Islet precursor cell (in vitro differentiated cells): ENCODE data around the gene EXTL2.
"Not testable (repeated sequence)": the region's sequence is repeated elsewhere in the genome, so short reads cannot be mapped to it uniquely, and the experiment has no call there.

ENCODE experiments used
- DNase-seq: peaks from one replicate; pipeline ENCODE4 v3.0.0-alpha.2; 2018

Gene EXTL2

DNA sequence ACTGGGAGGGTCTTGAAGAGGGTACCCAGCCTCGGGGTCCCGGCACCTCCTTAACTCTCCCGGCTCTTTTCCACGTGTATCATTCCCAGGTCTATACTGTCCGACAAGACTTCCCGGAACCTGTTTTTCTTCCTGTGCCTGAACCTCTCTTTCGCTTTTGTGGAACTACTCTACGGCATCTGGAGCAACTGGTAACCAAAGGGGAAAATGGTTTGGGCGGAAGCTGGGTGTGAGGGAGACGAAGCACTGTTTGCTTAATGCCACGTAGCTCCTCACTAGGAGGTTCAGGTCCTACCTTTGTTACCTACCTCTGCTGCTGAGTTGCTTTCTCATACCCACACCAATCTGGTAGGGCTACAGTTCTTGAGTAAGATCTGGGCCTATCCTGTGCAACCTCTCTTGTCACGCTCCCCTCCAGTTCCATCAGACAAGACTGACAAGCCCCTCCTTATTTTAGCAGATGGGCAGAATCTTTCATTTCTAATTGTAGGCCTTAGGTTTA lies 1.9 kb upstream of the EXTL2 start:
- DNase-seq = peak; percentile 75

GRCh38 chr1:100895540-100896480 lies 1.2 kb upstream of the EXTL2 start, which contains the start of gene SLC30A7:
Gene SLC30A7 (plus strand): TSS chr1:100896090. CDS start chr1:100896263, 173 bp downstream.
- peak; percentile 98 for DNase-seq

DNA sequence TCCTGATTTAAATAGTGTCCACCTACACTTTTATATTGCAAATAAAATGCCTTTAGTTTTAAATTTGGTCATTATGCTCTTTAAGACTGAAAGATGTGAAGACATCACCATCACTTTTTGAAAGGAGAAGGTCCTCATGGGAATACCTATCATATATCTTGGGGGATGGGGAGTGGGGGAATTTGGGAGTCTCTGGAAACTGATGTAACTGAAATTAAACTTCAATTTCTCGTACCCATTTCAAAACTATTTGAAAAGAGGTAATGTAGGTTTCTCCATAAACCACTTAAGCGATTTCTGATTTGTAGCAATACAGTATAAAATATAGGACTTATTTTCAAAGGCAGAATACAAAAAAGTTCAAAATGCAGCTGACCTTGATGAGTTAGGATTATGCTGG lies 924 bp downstream of the EXTL2 start:
- DNase-seq = no peak

DNA sequence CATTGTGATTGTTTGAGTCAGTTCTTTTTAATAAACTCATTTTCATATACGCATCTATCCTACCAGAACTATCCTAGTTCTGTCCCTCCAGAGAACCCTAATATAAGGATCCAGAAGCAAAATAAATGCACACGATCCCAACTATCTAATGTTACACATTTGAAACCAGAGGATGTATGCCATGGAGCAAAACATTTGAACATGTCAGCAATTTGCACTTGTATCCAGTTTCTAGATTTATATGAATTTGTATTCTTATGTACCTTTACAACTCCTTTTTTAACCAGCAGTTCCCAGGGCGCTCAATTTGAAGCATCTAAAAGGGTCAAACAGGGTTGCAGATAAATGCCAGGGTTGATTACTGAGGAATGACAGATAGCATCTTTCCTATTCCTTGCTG lies 2.1 kb downstream of the EXTL2 start:
- no peak for DNase-seq

DNA sequence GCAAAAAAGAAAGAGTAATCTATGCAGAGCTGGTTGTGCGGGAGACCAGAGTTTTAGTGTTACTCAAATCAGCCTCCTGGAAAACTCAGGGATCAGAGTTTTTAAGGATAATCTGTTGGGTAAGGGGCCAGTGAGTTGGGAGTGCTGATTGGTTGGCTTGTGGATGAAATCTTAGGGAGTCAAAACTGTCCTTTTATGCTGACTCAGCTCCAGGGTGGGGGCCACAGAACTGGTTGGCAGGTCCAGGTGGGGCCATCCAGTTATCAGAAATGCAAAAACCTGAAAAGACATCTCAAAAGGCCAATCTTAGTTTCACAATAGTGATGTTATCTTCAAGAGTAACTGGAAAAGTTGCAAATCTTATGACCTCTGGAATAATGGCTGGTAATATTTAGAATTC lies 3.3 kb downstream of the EXTL2 start:
- DNase-seq = no peak

DNA sequence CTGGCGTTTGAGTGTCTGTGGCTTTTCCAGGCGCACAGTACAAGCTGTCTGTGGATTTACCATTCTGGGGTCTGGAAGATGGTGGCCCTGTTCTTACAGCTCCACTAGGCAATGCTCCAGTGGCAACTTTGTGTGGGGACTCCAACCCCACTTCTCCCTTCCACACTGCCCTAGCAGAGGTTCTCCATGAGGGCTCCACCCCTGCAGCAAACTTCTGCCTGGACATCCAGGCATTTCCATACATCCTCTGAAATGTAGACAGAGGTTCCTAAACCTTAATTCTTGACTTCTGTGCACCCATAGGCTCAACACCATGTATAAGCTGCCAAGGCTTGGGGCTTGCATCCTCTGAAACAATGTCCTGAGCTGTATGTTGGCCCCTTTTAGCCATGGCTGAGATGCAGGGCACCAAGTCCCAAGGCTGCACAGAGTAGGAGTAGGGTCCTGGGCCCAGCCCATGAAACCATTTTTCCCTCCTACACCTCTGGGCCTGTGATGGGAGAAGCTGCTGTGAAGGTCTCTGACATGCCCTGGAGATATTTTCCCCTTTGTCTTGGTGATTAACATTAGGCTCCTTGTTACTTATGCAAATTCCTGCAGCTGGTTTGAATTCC lies 4.7 kb downstream of the EXTL2 start:
- not testable (repeated sequence) for DNase-seq

- DNase-seq = not testable (repeated sequence)
Measured at GRCh38 chr1:100889007-100889406, 5.6 kb downstream of the EXTL2 start.

- no peak for DNase-seq
Measured at GRCh38 chr1:100883963-100884362, 10.7 kb downstream of the EXTL2 start.

GRCh38 chr1:100882698-100883097 lies 11.9 kb downstream of the EXTL2 start:
- no peak for DNase-seq

DNA sequence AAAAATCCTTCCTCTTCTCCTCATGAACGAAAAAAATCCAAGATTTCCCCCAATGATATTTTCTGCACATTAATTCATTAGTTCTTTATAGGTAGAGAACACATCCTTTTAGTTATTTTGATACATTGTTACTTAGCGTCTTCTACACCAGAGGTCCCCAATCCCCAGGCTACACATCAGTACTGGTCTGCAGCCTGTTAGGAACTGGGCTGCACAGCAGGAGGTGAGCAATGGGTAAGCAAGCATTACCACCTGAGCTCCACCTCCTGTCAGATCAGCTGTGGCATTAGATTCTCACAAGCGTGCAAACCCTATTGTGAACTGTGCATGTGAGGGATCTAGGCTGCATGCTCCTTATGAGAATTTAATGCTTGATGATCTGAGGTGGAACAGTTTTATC lies 13.0 kb downstream of the EXTL2 start:
- no peak for DNase-seq

- DNase-seq = no peak
Measured at GRCh38 chr1:100879422-100879821, 15.2 kb downstream of the EXTL2 start.

- no peak for DNase-seq
Measured at GRCh38 chr1:100876291-100876690, 18.4 kb downstream of the EXTL2 start.

DNA sequence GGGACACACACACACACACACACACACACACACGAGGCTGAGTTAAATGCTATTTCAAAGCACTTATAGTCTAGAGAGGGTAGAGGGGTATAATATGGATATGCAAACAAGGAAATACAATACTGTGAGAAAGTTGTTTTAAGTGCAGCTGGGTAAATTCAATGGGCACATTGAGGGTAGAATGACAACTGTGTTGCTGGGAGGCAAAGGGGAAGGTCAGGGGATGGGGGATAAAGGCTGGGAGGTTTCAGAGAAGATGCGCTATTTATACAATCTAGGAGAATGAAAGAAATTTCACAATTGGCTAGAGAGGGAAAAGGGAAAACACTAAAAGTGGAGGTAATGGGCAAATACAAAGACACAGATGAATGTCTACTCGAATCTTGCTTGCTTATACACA lies 19.4 kb downstream of the EXTL2 start:
- no peak for DNase-seq

DNA sequence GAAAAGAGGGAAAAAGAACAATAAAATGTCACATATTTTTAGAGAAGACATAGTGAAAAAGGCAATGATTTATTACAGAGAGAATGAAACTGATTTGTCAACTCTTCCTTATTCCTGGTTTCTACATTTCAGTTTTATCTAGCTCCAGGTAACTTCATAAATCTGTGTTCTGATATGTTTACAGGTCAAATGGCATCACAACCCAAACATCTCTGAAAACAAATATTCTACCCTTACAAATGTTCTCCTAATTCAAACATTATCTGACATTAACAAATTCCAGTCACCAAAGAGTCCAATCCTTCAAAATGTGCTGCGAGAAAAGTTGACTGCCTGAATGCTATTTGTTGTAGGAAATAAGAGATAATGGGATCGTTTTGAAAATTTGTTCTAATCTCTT lies 20.2 kb downstream of the EXTL2 start:
- DNase-seq = no peak

GRCh38 chr1:100869996-100870395 lies 24.6 kb downstream of the EXTL2 start:
- DNase-seq = no peak

DNA sequence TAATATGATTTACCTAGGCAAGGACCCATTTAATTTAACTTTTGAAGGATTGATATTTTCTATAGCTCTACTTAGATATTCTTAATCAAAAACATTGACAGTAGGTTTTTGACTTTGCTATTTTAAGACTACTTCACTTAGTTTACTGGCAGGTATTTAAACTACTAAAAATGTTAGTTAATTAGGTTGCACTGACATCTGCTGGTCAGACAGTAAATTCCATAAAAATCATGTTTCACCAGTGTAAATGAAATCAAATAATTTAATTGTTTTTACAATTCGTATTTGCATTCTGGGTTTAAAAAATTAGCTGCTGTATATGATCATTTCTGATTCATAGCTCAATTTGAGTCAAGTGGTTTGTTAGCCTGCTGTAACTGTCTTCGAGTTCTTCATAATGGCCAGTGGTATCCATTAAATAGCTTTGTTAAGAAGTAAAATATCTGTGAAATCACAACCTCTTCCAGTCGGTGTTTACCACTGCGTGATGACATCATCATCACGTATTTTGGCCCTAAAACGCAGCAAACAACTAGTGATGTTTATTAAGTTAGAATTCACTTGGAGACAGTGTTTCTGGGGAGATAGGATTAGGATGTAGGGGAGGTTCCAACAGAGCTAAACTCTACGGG lies 26.2 kb downstream of the EXTL2 start:
- no peak for DNase-seq

DNA sequence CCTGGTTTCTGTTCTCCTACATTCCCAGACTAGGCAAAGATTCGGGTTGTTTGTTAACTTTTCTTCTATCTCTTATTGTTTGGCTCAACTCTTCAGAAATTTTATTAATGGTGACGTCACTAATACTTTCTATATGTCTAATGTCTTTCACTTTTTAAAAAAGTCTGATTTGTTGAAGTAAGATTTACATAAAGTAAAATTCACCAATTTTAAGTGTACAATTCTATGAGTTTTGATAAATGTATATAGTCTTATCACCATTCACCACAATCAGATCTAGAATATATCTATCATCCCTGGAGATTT lies 27.8 kb downstream of the EXTL2 start:
- no peak for DNase-seq

DNA sequence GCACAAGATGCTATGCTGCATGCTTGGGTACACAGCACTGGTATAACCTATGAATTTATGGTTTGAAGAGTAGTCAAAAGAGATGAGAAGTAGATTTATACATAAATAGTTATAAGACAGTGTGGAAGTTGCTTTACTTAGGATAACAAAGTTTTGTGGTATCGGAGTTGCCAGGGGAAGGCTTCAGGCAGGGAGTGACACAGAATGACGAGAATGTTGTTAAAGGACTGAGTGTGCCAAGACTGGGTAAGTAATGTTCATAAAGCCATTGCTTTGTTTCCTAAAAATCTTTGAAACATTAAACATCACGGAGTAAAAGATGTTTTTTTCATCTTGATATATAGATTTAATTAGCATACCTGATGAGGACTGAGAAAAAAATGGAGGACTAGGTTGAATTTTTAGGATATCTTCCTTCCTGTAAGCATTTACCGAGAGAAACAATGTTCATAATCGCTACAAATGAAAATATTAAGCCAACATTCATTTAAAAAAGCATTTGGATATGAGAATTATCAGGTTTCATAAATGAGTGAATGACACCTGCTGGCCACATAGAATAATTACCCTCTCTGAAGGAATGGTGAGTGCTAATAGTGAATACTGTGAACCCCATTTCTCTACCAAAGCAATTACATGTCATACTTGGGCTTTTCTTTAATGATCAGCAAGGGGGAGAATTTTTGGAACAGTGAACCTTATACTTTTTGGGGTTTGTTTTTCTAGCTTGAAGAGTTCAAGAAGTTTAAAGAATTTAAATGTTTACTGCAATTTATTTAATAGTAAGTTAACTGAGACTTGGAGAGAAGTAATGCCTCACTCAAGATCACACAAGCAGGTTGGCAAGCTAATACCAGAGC lies 28.4 kb downstream of the EXTL2 start:
- DNase-seq = no peak

DNA sequence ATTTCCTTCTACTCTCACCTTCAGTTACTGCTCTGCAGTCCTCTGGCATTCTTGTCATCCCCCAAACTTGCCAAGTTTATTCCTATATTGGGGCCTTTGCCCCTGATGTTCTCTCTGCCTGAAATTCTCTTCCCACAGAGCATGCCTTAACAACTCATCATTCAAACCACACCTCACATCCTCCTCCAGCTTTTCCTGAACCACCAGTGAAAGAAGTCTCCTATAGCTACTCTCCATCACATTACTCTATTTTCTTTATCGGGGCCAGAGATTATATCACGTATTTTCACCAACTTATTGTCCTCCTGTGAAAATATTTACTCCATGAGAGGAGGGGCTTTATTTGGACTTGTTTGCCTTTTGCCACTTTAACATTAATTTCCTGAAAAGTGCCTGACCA lies 32.1 kb downstream of the EXTL2 start:
- DNase-seq = no peak

DNA sequence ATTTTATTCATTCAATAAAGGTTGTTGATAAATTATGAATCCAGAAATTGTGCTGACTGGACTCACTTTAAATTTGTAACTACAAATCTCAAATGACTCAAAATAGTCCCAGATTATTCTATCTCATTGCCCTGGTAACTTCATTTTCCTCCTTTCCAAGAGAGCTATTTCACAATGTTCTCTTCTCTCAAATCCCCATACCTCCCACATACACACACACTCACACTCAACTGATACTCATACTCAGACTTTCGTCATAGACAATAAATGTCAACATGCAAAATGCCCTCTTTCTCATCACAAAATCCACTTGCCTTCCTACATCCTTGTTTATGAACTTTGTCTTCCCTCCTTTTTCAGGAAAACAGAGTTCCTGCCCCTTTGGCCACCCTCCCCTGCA lies 33.3 kb downstream of the EXTL2 start:
- no peak for DNase-seq

- no peak for DNase-seq
Measured at GRCh38 chr1:100860397-100860991, 34.1 kb downstream of the EXTL2 start.

- not testable (repeated sequence) for DNase-seq
Measured at GRCh38 chr1:100855116-100855515, 39.5 kb downstream of the EXTL2 start.
